GM19099 (cell line): ENCODE results near the gene TBX3.

ENCODE experiments used
- POLR2A ChIP-seq: IDR thresholded peaks from 3 replicates; pipeline ENCODE4 v1.6.1; 2011; ENCODE audit warnings: low read depth; ENCODE audit not compliant: insufficient read length; ENCODE audit errors: extremely low read depth

Gene TBX3

DNA sequence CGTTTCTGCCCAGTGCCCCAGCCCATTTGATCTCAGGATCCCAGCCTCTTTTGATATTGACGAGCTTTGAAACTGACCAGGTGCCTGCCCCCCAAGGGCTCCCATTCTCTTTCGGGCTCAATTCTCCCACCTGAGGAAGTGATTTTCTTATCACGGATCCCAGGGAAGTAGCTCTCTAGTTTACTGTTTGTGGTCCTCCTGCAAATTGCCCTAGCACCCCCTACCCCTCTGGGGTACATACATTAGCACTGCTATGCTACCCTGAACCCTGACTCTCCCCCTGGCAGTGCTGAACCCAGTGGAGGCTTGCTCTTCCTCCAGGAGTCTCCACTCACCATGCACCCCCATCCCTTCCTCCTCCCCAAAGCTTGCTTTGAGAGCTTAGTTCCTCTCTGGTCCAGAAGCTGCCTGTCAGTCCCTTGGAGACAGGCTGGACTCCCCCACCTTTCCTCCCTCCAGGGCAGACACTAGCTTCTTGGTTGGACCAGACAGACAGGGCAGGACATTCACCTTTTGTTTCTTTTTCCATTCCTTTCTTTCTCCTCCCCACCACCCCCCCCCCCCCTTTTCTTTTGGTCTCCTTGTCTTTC is 4.4 kb upstream of the TBX3 start:
- TF ChIP-seq POLR2A: no peak

DNA sequence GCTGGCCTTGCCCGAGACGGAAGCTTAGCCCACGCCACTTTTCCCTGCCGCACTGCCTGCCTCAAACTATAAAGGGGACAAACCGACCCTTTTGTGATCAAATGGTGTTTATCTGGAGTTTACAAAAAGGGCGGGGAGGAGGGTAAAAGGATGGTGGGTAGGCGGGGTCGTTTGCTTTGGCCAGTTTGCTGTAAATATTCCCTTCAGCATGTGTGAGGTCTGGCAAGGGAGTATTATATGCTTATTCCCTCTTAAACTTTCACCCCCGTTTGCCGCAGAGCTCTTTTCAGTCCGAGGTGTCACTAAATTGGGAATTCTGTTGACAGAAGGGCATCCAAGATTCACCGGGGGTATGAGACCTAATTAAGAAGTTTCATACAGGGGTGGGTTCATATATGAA is 3.8 kb upstream of the TBX3 start:
- no peak for TF ChIP-seq POLR2A

DNA sequence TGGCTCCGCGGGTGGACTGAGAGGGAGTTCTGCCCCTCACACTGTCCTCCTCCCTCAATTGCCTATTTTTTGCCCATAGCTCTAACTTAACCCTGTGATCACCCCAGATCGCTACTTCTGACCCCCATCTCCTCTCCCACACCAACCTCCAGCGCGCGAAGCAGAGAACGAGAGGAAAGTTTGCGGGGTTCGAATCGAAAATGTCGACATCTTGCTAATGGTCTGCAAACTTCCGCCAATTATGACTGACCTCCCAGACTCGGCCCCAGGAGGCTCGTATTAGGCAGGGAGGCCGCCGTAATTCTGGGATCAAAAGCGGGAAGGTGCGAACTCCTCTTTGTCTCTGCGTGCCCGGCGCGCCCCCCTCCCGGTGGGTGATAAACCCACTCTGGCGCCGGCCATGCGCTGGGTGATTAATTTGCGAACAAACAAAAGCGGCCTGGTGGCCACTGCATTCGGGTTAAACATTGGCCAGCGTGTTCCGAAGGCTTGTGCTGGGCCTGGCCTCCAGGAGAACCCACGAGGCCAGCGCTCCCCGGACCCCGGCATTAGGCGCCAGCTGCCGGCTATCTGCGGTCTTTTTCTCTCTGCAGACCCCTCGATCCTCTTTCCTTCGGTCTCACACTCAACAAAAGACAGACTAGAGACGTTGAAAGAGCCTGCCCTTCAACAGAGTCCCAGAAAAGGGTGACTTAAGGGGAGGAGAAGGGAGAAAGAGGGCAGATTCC is 3.0 kb upstream of the TBX3 start:
- no peak for TF ChIP-seq POLR2A

DNA sequence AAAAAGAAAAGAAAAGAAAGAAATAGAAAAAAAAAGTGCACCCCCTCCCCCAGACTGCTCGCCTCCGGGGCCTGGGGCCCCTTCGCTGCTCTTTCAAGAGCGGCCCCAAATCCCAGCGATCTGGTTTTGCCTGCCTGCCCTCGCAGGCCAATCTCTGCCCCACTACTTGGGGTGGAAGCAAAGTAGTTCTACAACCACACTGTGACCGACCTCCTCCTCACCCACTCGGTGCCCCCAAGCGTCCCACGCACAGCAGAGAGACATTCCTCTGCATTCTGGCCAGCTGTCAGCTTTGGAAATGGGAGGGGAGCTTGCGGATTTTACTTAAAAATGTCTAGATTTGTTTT is 2.4 kb upstream of the TBX3 start:
- TF ChIP-seq POLR2A: no peak

DNA sequence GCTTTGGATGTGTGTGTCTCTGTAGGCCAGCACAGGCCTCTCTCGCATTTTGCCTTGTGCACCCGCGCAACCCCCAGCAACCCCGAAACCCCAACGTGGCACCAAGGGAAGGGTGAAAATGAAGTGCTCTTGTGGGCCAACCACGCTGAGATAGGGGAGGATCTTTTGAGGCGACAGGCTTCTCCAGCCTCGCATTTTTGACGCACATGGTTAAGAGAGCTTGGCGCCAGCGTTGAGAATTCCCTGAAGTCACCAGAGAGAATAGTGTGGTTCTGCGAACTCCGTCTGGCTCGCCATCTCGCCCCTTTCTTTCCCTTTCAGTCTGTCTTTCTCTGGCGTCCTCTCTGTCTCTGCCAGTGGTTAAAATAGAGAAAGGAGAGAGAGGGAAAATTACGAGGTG is 1.9 kb upstream of the TBX3 start:
- TF ChIP-seq POLR2A: no peak

DNA sequence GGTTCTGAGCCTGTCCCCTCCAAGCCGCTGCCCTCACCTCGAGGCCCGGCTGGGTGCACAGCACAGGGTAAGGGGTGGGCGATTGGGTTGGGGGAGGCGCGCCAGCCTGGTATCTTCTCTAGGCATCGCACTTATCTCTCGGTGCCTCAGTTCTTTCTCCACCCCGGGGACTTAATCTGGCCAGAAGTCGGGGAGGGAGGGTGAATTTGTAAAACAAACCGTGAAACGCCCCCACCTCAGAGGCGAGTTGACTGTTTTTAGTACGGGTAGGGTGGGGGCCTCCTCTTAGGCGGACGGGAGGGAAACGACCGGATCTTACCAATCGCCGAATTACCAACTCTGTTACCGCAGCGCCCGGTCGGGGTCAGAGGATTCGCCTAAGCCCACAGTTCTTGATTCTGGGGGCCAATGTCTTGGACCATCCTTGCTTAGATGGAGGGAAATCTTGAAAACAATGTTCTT is 1.4 kb upstream of the TBX3 start:
- TF ChIP-seq POLR2A: no peak

DNA sequence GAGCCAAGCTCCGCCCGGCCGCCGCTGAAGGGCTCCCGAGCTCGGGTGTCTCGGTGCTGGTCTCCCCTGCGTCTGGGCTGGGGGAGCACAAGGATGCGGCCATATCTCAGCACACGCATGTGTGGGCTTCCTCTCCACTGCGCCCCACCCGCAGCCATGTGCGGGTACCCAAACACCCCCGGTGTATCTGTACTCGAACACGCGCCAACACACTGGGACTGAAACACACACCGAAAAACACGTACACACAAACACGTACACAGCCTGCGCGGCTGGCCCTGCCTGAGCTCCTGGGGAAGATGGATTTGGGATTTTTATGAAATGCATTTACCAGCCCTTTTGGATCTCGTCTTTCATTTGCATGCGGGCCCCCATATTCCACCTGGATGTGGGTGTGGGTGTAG is 897 bp upstream of the TBX3 start:
- TF ChIP-seq POLR2A: no peak

DNA sequence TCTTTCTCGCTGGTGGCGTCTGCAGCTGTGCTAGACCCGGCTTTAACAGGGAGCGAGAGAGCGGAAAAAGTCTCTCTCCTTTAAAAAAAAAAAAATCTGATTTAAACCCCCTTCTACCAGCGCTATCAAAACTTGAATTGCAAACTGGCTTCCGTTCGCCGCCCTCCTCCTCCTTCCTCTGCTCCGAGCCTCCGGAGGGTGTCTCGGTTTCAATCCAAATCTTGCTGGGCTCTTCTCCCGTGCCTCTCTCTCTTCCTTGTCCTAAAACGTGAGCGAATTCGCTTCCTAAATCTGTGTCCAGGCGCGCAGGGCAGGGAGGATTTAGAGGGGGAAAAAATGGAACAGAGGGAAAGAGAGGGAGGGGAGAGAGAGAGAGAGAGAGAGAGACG is 272 bp downstream of the TBX3 start:
- TF ChIP-seq POLR2A: no peak

DNA sequence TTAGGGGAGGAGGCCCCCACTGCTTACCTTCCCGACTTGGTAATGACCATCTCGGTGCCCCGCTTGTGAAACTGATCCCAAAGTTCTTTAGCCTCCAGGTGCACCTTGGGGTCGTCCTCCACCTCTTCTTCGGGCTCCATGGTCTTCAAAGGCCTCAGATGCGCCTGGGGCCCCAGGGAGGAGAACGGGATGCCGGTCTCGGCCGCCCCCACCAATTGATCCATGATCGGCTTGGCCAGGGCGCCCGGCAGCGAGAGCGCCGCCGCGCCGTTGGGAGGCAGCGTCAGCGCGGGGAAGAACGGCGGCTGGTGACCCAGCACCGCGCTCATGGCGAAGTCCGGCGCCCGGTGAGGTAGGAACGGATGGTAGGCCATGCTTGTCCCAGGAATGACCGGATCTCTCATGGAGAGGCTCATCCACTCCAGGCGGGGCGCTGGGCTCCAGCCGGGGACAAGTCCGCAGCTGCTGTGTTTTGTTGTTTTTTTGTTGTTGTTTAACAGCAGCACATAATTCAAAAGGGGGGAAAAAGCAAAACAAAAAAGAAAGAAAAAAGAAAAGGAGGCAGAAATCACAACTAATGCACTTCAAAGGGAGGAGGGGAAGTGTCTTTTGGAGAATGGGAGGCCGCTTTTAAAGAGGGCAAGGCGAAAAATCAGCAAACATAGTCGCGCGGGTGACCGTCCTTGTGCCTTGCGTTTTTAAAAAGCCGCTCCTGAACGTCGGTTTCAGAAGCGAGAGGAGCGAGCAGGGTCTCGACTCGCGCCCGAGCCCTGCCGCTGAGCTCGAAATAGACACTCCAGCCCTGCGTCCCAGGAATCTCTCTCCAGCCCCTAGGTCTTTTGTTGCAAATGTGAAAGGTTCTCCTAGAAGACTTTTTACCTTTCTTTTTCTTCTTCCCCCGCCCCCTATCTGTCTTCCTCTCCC is 928 bp downstream of the TBX3 start:
- no peak for TF ChIP-seq POLR2A

DNA sequence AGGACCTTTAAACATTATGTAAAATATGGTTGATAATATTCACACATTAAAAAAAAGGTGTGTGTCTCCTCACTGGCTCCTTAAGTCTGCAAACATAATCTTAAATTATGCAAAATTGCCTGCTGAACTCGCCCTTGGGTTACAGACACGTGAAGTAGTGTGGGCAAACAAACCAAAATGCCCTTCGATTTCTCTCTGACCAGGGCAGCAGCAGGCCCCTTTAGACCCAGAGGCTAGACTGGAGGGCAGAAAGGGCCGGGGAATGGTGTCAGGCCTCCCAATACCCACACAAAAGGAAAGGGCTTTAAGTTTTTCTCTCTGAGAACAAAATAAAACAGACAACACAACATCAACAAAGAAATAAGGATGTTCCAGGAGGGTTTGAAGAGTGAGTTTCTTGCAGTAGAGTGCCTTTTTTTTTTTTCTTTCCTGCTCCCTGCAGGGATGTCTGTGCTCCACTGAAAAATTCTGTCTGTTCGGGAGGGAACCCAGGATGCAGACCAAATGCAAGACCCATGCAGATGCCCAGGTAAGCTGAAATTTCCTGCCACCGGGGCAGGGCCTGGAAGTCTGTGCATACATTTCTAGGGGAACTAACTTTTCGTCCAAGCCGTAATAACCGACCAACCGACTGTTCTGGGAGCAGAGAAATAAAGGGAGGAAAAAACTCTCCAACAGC is 1.7 kb downstream of the TBX3 start:
- TF ChIP-seq POLR2A: no peak

DNA sequence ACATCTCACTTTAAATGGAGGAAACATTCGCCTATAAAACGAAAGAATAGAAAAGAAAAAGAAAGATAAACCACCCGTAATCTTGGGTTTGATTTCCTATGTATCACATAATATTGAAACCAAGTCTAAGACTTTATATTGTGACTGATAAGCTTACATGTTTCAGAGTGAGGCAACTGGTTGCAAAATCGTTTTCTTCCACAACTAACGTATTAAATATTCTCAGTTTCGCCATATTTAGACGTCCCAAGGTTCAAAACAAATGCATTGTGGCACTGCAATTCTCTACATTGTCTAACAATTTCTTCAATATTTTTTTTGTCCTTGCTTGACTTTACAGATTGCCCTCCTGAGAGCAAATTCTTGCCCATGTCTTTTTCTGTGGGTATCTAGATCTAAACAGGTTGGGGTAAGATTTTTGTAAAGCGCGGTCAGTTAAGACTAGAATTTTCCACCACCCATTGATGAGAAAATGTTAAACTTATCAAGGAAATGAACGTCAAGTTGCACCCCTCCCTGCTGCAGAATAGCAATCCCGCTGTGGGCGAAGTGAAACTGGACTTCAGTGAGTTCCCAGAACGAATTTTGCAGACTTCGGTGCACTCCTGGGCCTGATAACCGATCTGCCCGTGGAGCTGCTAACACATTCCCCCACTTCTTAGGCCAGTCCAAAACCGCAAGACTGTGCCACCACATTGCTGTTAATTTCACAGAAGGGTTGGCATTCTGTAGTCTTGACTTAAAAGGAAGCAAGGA is 2.7 kb downstream of the TBX3 start:
- TF ChIP-seq POLR2A: no peak

DNA sequence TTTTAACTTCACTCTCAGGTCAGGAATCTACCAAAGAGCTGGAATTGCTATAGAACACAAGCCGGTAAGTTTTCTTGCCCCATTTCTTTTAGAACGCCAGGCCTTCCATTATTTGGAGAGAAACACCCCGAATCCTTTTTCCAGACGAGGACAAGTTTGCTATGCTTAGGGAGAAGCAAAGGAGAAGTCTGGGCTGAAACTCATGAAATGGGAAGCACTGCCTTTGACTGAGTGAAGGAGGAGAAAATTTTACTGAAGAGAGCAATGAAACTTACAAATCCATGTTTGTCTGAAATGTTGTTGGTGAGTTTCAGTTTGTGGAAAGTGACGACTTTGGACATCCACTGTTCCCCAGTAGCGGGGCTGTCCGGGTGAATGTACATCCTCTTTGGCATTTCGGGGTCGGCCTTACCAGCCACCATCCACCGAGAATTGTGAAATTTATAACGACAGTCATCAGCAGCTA is 3.3 kb downstream of the TBX3 start:
- no peak for TF ChIP-seq POLR2A

DNA sequence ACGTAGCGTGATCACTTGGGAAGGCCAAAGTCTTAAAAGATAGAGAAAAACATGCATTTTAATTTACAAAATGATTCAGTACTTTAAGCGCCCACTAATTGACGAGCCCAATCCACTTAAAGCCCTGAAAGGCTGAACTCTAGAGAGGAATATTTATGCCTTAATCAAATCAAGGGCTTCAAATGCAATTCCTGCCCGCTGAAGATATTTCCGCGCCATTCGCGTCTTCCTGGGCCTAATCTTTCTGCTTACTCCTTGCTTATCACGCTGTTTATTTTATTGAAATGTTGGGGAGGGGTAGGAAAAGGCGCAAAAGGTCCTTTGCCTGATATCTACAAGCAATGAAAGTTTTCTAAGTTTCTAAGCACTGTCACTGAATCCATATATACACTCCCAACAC is 4.0 kb downstream of the TBX3 start:
- no peak for TF ChIP-seq POLR2A

DNA sequence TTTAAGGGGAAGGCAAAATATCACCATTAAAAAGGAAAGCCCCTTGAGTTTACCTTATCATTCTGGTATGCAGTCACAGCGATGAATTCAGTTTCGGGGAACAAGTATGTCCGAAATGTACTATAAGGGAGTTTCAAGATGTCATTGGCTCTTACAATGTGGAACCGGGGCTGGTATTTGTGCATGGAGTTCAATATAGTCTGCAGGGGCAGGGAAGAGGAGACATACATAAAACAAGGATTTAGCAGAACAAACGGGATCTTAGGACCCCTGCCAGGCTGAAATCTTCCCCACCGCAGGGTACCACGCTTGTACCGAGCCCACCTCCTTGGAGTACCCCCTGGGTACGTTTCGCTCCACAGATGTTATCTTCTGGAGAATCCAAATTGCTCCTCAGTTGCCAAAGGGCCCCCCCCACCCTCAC is 4.5 kb downstream of the TBX3 start:
- TF ChIP-seq POLR2A: no peak
